Trophoblast cell (in vitro differentiated cells and primary cell): ENCODE measurements around the gene ARNT2.

Experiments
- DNase-seq, 2 donors: peaks; one replicate each; pipeline ENCODE4 v3.0.0-alpha.2; 2016
- H2AFZ ChIP-seq: 2 replicates; pipeline ENCODE4 v1.6.1; 2013; ENCODE audit warnings: low read length, moderate library complexity, mild to moderate bottlenecking; ENCODE audit not compliant: insufficient read depth, poor library complexity
- H2AK5ac ChIP-seq: 2 replicates; pipeline ENCODE4 v1.6.1; 2013; ENCODE audit warnings: mild to moderate bottlenecking, low read length
- H2BK120ac ChIP-seq: 2 replicates; pipeline ENCODE4 v1.6.1; 2013; ENCODE audit warnings: low read length, mild to moderate bottlenecking, moderate library complexity; ENCODE audit not compliant: insufficient read depth, poor library complexity
- H2BK12ac ChIP-seq: 2 replicates; pipeline ENCODE4 v1.6.1; 2013; ENCODE audit warnings: mild to moderate bottlenecking, low read length, moderate library complexity
- H2BK5ac ChIP-seq: 2 replicates; pipeline ENCODE4 v1.6.1; 2013; ENCODE audit warnings: low read length, low read depth, moderate library complexity, mild to moderate bottlenecking; ENCODE audit not compliant: poor library complexity
- H3K14ac ChIP-seq: 2 replicates; pipeline ENCODE4 v1.6.1; 2013; ENCODE audit warnings: mild to moderate bottlenecking, low read length
- H3K18ac ChIP-seq: 2 replicates; pipeline ENCODE4 v1.6.1; 2013; ENCODE audit warnings: mild to moderate bottlenecking, low read length
- H3K23ac ChIP-seq: 2 replicates; pipeline ENCODE4 v1.6.1; 2013; ENCODE audit warnings: low read length
- H3K27ac ChIP-seq: 2 replicates; pipeline ENCODE4 v1.5.1; 2013; ENCODE audit warnings: low read depth, mild to moderate bottlenecking, inconsistent platforms, low read length, moderate library complexity
- H3K27me3 ChIP-seq: 2 replicates; pipeline ENCODE4 v1.6.1; 2013; ENCODE audit warnings: inconsistent platforms, mild to moderate bottlenecking, low read length, moderate library complexity; ENCODE audit not compliant: insufficient read depth
- H3K36me3 ChIP-seq, 2 experiments: 1 replicate in 1 of 2; 2 replicates in 1 of 2; pipeline ENCODE4 v1.6.1; 2013; ENCODE audit warnings: low read length in 2 of 2, mild to moderate bottlenecking in 2 of 2, moderate library complexity in 1 of 2; ENCODE audit not compliant: insufficient read depth in 2 of 2, control insufficient read depth in 1 of 2
- H3K4ac ChIP-seq: 2 replicates; pipeline ENCODE4 v1.6.1; 2013; ENCODE audit warnings: low read depth, mild to moderate bottlenecking, low read length, moderate library complexity
- H3K4me1 ChIP-seq, 2 experiments: 1 replicate in 1 of 2; 2 replicates in 1 of 2; pipeline ENCODE4 v1.6.1; 2013; ENCODE audit warnings: low read length in 2 of 2, mild to moderate bottlenecking in 2 of 2, moderate library complexity in 1 of 2; ENCODE audit not compliant: insufficient read depth in 2 of 2, control insufficient read depth in 1 of 2
- H3K4me2 ChIP-seq: 2 replicates; pipeline ENCODE4 v1.6.1; 2013; ENCODE audit warnings: inconsistent platforms, mild to moderate bottlenecking, low read length, moderate library complexity
- H3K4me3 ChIP-seq: 2 replicates; pipeline ENCODE4 v1.5.1; 2013; ENCODE audit warnings: mild to moderate bottlenecking, low read depth, low read length, inconsistent platforms
- H3K79me1 ChIP-seq: one replicate; pipeline ENCODE4 v1.6.1; 2013; ENCODE audit warnings: low read length
- H3K79me2 ChIP-seq: 2 replicates; pipeline ENCODE4 v1.6.1; 2013; ENCODE audit warnings: low read length, mild to moderate bottlenecking; ENCODE audit not compliant: control insufficient read depth, insufficient read depth, poor library complexity
- H3K9ac ChIP-seq: 2 replicates; pipeline ENCODE4 v1.6.1; 2013; ENCODE audit warnings: mild to moderate bottlenecking, low read length
- H3K9me3 ChIP-seq: 2 replicates; pipeline ENCODE4 v1.6.1; 2013; ENCODE audit warnings: low read depth, mild to moderate bottlenecking, control low read depth, inconsistent platforms, low read length; ENCODE audit not compliant: insufficient read depth
- H4K12ac ChIP-seq: 2 replicates; pipeline ENCODE4 v1.6.1; 2013; ENCODE audit warnings: low read depth, mild to moderate bottlenecking, low read length, moderate library complexity
- H4K8ac ChIP-seq: 2 replicates; pipeline ENCODE4 v1.6.1; 2013; ENCODE audit warnings: low read depth, mild to moderate bottlenecking, low read length, moderate library complexity
- H4K91ac ChIP-seq: one replicate; pipeline ENCODE4 v1.6.1; 2013; ENCODE audit warnings: low read depth, mild to moderate bottlenecking, low read length, moderate library complexity
- WGBS: extraction: QIAGEN DNeasy Blood & Tissue Kit; methylation state at CpG from one replicate; pipeline ENCODE4 v1.1.7; 2013; ENCODE audit warnings: missing lambda C conversion rate; ENCODE audit not compliant: insufficient read length, insufficient coverage; ENCODE audit errors: extremely low coverage; 5-methylcytosine and 5-hydroxymethylcytosine counted together

The ARNT2 gene

DNA sequence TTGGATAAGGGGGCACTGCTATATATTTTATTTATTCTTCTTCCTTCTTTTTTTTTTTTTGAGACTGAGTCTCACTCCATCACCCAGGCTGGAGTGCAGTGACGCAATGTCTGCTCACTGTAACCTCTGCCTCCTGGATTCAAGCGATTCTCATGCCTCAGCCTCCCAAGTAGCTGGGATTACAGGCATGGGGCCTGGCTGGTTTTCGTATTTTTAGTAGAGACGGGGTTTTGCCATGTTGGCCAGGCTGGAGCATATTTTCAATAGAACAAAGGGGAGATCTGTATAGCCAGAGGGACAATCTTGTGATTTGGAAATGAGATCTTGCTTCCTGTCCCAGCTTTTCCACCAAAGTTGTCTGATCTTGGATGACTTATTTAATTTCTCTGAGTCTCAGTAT lies 157.9 kb downstream of the ARNT2 start:
- Histone ChIP-seq H3K4ac (no peak overlapping the region), H3K4me2 (no peak overlapping the region), H4K12ac (no peak overlapping the region), H3K4me3 (no peak overlapping the region), H3K27me3 (no peaks in the 10 kb centered on the region), H4K8ac (no peak overlapping the region), H2BK120ac (no peak overlapping the region), H3K79me1 (no peaks in the 10 kb centered on the region), H3K79me2 (no peaks in the 10 kb centered on the region), H2BK5ac (no peak overlapping the region), H3K18ac (no peak overlapping the region), H2AK5ac (no peak overlapping the region), H3K9ac (no peak overlapping the region), H3K23ac (no peak overlapping the region), H2AFZ (no peak overlapping the region), H3K9me3 (no peaks in the 10 kb centered on the region), H3K36me3 (no peaks in the 10 kb centered on the region), H3K4me1 (peaks cover 0 to 7% of the 10 kb centered on the region in 2 experiments), H2BK12ac (no peak overlapping the region), H4K91ac (no peak overlapping the region), H3K14ac (no peak overlapping the region), H3K27ac (no peak overlapping the region)
- DNase-seq, result no peak
- no CpG with 5 or more reads among the region's 4 CpGs for WGBS

DNA sequence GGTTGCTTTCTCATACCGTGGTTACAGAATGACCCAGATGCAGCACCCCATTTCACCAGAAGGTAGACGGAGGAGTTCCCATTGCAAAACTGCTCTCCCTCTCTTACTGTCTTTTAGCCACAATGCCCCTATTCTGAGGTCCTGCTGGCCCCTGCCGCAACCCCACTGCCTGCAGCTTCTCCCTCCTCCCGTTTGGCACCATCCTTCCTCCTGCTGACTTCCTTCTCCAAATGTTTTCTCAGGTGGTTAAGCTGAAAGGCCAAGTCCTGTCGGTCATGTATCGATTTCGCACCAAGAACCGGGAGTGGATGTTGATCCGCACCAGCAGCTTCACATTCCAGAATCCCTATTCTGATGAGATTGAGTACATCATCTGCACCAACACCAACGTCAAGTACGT lies 158.7 kb downstream of the ARNT2 start:
- no peaks in the 10 kb centered on the region for H3K79me1 ChIP-seq
- no peak overlapping the region for H2BK5ac ChIP-seq
- H4K12ac ChIP-seq, result no peak overlapping the region
- peaks cover 0 to 7% of the 10 kb centered on the region in 2 experiments for H3K4me1 ChIP-seq
- H2BK120ac ChIP-seq, result no peak overlapping the region
- no peak overlapping the region for H2BK12ac ChIP-seq
- H3K9ac ChIP-seq, result no peak overlapping the region
- H3K4ac ChIP-seq, result no peak overlapping the region
- DNase-seq, result no peak
- H3K27me3 ChIP-seq, result no peaks in the 10 kb centered on the region
- H2AFZ ChIP-seq, result no peak overlapping the region
- H3K79me2 ChIP-seq, result no peaks in the 10 kb centered on the region
- H3K4me2 ChIP-seq, result no peak overlapping the region
- no peak overlapping the region for H3K14ac ChIP-seq
- no peak overlapping the region for H4K8ac ChIP-seq
- no peak overlapping the region for H3K4me3 ChIP-seq
- H3K18ac ChIP-seq, result no peak overlapping the region
- no peaks in the 10 kb centered on the region for H3K36me3 ChIP-seq
- no peak overlapping the region for H3K27ac ChIP-seq
- H3K23ac ChIP-seq, result no peak overlapping the region
- no peak overlapping the region for H2AK5ac ChIP-seq
- no peaks in the 10 kb centered on the region for H3K9me3 ChIP-seq
- WGBS, result no CpG with 5 or more reads among the region's 11 CpGs
- no peak overlapping the region for H4K91ac ChIP-seq

DNA sequence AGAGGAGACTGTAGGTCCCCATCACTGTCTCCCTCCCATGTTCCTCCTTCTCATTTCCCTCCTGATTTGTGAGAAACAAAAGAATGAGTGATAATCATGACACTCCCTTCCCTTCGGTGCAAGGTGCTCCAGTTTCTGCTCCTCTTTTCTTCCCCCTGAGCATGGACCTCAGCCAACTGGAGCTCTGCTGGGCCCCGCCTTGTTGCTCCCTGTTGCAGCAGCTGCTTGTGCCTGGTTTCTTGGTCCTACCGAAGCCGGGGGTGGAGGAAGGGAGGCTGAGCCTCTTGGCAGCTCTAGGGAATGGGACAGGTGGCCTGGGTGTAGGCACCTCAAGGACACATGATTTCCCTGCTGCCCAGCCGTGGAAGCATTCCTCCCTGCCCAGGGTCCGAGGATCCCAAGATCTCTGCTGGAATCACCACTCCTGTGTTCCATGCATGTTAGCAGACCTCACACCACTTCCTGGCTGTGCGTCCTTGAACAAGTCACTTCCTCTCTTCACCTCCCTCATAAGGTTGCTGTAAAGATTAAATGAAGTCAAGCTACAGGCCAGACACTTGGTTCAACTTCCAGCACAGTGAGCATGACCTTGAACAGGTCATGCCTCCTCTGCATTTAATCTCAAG lies 159.3 kb downstream of the ARNT2 start:
- no CpG with 5 or more reads among the region's 7 CpGs for WGBS

DNA sequence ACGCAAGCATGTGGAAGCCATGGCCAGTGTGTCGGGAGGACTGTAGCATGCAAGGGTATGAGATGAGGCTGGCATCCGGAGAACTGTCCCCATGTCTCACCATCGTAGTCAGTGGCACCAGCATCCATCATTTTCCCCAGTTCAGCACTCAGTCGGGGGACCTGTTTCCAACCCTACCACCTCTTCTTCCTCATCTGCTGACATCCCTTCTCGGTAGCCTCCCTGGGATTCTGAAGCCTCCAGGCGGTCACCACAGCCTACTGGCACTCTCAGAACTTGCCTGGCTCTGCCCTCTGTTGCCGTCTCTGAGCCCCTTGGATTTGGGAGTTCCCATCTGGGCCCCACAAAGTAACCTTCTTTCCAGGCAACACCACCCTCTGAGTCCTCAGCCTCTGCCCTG lies 159.9 kb downstream of the ARNT2 start:
- no peak for DNase-seq
- Histone ChIP-seq H3K23ac (no peak overlapping the region), H3K4me1 (peaks cover 0 to 7% of the 10 kb centered on the region in 2 experiments), H2BK12ac (no peak overlapping the region), H3K18ac (no peak overlapping the region), H3K14ac (no peak overlapping the region), H2AK5ac (no peak overlapping the region), H3K9me3 (no peaks in the 10 kb centered on the region), H3K27me3 (no peaks in the 10 kb centered on the region), H3K9ac (no peak overlapping the region), H2BK5ac (no peak overlapping the region), H4K91ac (no peak overlapping the region), H2AFZ (no peak overlapping the region), H2BK120ac (no peak overlapping the region), H3K4ac (no peak overlapping the region), H3K4me2 (no peak overlapping the region), H3K79me2 (no peaks in the 10 kb centered on the region), H4K12ac (no peak overlapping the region), H3K4me3 (no peak overlapping the region), H3K27ac (no peak overlapping the region), H3K79me1 (no peaks in the 10 kb centered on the region), H3K36me3 (no peaks in the 10 kb centered on the region), H4K8ac (no peak overlapping the region)
- WGBS, result no CpG with 5 or more reads among the region's 8 CpGs

More for the DNA sequence above, 159.3 kb downstream of the ARNT2 start:
- no peak for DNase-seq
- H2BK120ac ChIP-seq, result no peak overlapping the region
- H3K79me2 ChIP-seq, result no peaks in the 10 kb centered on the region
- H3K36me3 ChIP-seq, result no peaks in the 10 kb centered on the region
- H2AFZ ChIP-seq, result no peak overlapping the region
- H3K79me1 ChIP-seq, result no peaks in the 10 kb centered on the region
- H2AK5ac ChIP-seq, result no peak overlapping the region
- no peak overlapping the region for H3K23ac ChIP-seq
- no peak overlapping the region for H3K4me3 ChIP-seq
- H3K4me1 ChIP-seq, result peaks cover 0 to 7% of the 10 kb centered on the region in 2 experiments
- no peak overlapping the region for H3K18ac ChIP-seq
- H4K12ac ChIP-seq, result no peak overlapping the region
- no peaks in the 10 kb centered on the region for H3K27me3 ChIP-seq
- H4K91ac ChIP-seq, result no peak overlapping the region
- H3K4me2 ChIP-seq, result no peak overlapping the region
- no peak overlapping the region for H2BK5ac ChIP-seq
- H4K8ac ChIP-seq, result no peak overlapping the region
- H2BK12ac ChIP-seq, result no peak overlapping the region
- H3K9me3 ChIP-seq, result no peaks in the 10 kb centered on the region
- no peak overlapping the region for H3K9ac ChIP-seq
- no peak overlapping the region for H3K14ac ChIP-seq
- no peak overlapping the region for H3K4ac ChIP-seq
- H3K27ac ChIP-seq, result no peak overlapping the region
